Glomerular visceral epithelial cell (primary cell): ENCODE data around the gene SDK2.
"Not testable (repeated sequence)": the region's sequence is repeated elsewhere in the genome, so short reads cannot be mapped to it uniquely, and the experiment has no call there.

Source experiments
- DNase-seq: peaks from one replicate; pipeline ENCODE4 v3.0.0-alpha.2; 2016; ENCODE audit errors: extremely low spot score

Gene SDK2

DNA sequence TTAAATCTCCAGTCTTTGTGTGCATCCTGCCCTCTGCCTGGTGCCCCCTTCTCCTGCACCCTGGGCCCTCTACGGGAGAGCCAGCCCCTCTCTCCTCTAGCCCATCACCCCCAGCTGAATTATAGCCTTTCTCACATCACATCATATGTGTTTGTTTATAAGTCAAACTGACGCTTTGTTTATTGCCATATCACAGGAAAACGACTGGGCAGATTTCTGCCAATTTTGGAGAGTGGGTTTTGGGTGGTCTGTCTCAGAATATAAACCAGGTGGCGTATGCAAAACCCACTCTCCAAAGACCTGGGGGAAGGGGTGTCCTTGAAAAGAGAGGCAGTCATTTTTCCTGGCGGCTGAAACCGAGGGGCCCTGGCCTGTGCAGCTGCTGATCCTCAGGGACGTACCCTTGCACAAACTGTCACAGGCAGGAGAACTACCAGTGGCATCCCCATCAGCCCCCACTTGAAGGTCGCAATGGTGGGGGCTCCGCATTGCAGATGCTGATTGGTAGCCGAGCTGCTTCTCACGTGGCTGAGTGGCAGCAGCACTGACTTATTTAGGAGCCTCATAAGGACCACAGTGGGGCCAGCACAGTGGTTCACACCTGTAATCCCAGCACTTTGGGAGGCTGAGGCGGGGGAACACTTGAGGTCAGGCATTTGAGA lies 297.6 kb downstream of the SDK2 start:
- no peak for DNase-seq

- DNase-seq = peak; percentile 43
Measured at GRCh38 chr17:73343739-73344454, 300.3 kb downstream of the SDK2 start.

DNA sequence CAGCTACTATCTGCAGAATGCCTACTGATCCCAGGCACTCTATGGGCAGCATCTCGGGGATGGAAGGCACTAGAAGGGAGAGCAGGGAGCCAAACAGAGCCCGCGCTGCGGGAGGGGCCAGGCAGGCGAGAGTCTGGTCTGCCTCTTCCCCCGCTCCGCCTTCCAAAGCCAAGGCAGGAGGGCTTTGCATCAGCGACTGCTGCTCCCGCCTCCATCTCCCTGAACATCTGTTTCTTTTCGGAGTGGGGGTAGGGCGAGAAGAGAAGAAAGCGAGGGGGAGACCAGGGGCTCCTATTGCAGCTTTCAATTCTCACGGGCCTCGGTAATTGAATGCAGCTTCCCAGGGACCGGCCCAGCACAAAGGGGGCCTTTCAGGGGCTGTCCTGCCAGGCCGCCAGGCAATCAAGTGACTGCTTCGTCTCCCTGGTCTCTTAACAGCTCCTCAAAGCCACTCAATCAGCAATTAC lies 301.0 kb downstream of the SDK2 start:
- peak; percentile 66 for DNase-seq

DNA sequence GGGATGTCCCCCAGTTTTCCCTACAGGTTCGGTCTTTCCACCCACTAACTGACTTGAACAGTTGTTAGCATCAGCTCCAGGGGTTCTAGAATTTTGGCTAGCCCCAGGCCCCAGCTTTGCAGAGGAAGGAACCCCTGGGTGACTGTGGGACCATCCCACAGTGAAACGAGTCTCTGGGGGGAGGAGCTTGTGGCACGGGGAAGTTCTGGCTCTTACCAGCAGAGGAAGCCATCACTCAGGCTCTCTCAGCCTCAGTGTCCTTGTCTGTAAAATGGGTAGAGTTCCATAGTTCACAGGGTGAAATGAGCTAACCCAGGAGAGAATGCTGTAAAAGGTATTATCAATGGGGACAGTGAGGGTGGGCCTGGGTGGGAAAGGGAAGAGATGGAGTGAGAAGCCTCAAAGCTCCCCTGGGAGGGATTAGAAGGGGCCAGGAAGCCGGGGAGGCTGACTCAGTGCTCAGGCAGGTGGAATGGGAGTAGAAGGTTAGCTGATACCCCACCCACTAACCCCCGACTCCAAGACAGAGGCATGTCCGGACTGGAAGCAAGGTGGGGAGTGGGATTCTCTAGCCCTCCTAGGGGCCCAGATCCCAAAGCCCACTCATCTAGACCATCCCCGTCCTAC lies 301.6 kb downstream of the SDK2 start:
- peak; percentile 67 for DNase-seq

GRCh38 chr17:73342050-73342522 lies 302.2 kb downstream of the SDK2 start:
- peak; percentile 94 for DNase-seq

DNA sequence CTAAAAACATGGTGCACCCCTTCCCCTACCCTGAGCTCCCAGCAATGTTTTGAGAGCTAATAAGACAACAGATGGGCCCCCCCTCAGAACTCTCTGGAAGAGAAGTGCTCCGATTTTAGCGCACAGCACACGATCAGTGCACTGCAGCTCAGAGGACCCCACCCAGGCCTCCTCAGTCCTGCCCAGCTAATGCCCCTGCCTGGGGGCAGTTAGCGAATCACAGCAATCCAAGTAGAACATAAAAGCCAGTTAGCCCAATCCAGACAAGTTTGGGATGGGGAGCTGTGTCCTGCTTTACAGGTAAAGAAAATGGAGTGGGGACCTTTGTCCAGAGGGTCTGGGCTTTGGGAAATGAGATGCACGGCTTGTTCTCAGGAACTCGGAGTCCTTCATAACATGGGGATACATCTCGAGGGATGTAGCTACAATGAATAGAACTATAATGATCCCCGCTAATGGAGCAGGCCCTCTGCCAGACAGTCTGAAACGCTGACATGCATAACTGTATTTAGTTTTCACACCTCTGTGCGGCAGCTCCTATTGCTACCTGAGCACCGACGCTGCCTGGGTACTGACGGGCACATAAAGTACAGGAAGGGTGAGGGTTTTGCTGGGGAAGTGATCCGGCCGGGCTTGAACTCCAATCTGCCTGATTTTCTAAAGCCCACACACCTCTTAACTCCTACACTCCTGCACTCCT lies 302.7 kb downstream of the SDK2 start:
- no peak for DNase-seq

GRCh38 chr17:73340093-73340596 lies 304.1 kb downstream of the SDK2 start:
- DNase-seq = peak; percentile 97

GRCh38 chr17:73338566-73339197 lies 305.6 kb downstream of the SDK2 start:
- DNase-seq = no peak

- no peak for DNase-seq
Measured at GRCh38 chr17:73338050-73338521, 306.2 kb downstream of the SDK2 start.

DNA sequence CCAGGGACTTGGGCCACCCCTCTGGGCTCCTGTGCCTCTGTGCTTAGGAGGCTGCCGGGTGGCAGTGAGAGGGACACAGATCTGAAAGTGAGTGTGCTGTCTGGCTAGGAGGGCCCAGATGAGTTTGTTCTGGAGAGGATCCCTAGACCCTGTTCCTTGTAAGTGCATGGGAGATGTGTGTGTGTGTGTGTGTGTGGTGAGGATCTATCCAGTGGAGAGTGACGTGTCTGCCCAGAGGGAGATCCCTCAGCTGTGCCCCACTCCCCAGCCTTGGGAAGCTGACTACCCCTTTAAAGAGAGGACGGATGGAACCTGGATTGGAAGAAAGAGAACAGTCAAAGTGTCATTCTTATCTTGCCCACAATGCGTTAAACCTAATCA lies 306.9 kb downstream of the SDK2 start:
- DNase-seq = no peak

DNA sequence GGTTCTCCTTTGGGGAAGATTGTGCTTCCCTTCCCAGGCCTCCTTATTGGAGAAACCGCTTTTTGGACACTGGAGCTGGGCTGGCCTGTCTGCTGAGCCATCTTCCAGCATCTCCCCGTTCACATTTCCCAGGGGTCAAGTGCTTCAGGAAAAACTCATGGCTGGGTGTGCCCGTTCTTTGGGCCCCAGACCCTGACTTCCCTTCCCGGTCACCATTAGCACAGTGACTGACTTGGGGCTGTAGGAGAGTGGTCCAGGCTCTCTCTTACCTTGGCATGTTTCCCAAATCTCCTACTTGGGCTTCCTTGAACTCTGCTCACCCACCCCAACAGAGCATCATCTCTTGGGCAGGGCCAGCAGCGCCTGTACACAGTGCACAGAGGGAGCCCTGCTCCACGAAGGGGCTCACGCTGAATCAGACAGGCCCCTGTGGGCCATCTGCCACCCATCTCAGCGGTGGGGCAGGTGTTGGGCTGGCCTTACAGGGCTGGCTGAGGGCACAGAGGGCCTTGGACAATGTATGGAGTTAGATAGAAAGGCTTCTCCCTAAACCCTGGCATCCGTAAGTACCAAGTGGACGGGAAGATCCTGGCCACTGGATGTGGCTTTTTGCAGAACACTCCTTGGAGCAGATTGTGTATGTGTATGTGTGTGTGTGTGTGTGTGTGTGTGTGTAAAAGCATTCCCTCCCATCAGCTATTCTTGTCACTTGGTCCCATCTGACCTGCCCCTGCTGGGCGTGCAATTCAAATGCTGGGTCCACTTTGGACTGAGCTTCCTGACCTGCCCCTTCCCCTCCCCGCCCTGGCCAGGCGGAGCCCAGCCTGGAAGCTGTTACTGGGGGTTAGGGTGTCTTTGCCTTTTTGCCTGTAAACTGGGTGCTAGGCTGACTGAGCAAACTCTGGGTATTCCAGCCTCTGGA lies 307.6 kb downstream of the SDK2 start:
- no peak for DNase-seq

DNA sequence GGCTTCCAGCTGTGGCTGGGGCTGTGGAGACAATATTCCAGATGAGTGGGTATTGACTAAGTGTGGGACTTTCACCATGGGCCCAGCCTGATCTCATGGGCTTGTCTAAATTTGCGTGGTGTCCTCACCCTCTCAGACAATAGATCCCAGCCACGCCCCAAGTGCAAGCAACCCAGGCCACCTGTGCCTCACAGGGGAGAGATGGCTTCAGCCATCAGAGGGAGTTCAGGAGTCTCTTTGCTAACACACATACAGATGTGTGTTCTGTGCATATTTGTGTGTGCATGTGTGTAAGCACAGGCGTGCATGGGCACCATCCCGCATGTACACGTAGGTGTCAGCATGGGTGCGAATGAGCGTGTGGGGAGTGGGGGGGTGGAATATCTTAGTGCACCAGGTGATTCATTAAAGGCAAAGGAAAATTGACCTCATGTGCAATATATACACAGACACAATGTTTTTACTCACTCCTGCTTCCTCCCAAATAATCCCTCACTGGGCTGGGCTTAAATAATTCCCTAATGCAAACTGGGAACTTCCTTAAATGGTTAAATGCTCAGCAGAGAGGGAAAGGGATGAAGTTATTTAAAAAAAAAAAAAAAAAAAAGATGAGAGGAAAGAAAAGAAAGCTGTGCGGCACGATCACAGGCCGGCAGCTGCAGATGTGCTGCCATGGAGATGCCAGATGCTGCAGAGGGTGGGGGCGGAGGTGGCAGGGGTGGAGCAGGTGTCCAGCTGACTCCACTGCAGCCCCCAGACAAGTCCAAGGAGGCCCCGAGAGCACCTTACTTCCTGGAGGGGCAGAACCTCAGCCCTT lies 308.4 kb downstream of the SDK2 start:
- DNase-seq = no peak

DNA sequence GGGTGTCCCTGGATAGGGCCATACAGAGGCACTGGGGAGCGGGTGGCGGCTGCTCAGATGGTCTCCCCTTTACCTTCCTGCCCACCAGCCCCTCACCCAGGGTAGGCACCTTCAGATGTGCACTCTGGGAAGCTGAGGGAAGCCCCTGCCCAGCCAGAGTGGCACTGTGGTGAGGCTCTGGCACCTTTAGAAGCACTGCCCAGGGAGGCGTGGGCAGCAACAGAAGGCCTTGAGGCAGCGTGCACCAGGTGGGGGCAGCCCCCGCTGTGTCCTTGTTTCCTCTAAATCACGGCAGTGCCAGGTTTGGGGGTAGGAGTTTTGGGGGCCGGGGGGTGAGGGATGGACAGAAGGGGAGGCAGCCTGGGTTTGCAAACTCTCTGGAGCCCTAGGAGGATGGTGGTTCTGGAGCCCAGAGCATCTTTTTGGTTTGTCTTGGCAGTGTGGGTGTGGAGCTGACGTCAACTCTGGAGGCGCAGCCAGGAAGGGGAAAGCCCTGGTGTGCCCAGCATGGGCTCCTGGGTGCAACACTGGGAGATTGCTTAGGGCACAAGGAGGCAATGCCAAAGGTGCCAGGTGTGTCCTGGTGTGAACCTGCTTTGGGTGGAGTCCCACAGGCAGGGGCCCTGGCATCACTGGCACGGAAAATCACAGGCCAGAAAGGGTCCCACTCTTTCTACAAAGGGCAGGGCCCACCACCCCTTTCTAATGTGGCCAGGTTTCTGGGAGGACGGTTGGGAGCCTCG lies 309.3 kb downstream of the SDK2 start:
- DNase-seq = no peak

DNA sequence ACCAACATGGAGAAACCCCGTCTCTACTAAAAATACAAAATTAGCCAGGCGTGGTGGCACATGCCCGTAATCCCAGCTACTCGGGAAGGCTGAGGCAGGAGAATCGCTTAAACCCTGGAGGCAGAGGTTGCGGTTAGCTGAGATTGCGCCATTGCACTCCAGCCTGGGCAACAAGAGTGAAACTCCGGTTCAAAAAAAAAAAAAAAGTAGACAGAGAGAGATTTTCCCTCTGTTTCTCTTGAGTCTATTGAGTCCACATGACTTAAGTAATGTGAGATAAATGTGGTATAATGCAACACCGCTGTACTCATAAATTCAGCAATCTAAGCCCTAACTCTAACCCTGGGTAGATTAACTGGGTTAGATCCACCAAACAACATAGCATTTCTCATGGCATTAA lies 310.8 kb downstream of the SDK2 start:
- not testable (repeated sequence) for DNase-seq

GRCh38 chr17:73331060-73331459 lies 313.2 kb downstream of the SDK2 start:
- no peak for DNase-seq

GRCh38 chr17:73327676-73328075 lies 316.6 kb downstream of the SDK2 start:
- no peak for DNase-seq

DNA sequence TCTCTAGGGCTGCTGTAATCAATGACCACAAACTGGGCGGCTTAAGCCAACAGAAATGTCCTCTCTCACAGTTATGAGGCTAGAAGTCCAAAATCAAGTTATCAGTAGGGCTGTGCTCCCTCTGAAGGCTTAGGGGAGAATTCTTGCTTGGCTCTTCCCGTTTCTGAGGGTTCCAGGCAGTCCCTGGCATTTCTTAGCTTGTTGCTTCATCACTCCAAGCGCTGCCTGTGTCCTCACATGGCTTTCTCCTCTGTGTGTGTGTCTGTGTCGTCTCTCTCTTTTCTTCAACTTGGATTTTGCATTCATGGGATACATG lies 318.8 kb downstream of the SDK2 start:
- no peak for DNase-seq

DNA sequence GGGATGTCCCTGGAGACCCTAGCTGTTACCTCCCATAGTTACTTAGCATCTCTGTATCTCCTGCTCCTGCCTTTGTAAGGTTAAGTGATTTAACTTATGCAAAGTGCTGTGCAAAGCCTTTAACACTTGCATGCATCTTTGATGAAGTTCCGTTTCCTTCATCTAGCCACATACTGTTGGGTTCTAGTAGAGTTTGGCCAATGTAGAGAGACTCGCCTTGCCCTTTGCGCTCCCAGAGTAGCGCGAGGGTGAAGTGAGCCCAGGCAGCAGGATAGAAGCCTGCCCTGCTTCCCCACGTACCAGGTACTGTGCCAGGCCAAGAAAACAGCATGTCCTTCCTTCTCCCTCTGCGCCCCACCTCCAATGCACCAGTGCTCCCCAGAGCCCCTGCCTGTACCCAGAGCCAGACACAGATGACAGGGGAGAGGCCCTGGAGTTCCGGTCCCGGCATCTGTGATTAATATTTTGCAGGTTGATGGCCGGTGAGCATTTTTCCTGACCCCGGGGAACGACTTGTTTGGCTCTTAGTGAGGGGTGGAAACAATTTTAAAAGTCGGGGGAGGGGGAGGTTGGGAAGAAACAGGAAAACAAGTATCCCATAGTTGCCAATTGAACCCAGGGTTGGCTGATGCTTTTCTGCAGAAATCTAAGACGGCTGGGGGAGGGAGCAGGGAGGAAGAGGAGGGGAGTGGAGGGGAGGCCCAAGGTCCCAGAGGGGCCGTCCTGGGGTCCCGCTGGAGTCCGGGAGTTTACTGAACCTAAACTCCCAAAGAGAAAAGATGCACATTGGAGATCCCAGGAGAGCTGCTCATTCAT lies 319.3 kb downstream of the SDK2 start:
- no peak for DNase-seq
